ENCODE results near the gene SMG1.

SMG1 gene

DNA sequence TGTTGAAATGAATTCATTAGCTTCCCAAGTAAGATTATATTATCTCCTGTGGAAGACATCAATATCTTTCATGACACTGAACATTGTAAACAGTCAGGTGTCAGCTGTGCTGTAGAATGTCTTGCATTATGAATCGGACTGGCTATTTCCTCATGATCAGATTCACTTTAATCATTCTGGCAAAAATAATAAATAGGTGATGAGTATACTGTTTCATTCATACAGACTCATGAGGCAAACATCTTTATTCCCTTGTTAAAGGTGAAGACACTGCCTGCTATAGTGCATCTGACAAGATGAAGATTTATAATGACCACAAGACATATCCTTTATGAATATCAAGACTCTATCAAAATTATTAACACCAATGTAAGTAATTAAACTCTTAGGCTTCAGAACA, 73.6 kb downstream of the SMG1 start:
- DNase-seq (ENCODE audit: low read depth): no peak

DNA sequence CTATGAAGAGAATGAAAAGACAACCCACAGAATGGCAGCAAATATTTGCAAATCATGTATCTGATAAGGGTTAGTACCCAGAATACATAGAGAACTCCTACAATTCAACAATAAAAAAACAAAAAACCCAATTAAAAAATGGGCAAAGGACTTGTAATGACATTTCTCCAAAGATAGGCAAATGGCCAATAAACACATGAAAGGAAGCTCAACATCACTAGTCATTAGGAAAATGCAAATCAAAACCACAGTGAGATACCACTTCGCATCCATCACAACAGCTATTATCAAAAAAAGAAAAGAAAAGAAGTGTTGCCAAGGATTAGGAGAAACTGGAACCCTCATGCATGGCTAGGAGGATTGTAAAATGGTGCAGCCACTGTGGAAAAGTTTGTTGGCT, 79.8 kb downstream of the SMG1 start:
- DNase-seq (ENCODE audit: low read depth): no peak

DNA sequence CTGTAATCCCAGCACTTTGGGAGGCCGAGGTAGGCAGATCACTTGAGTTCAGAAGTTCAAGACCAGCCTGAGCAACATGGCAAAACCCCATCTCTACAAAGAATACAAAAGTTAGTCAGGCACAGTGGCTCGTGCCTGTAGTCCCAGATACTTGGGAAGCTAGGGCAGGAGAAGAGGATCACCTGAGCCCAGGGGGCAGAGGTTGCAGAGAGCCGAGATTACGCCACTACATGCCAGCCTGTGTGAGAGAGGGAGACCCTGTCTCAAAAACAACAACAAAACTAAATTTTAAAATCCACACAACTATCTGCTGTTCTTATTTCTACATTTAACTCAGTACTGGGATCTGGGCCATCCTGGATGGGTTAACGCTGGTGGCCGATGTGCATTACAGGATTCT, 83.6 kb downstream of the SMG1 start:
- DNase-seq (ENCODE audit: low read depth): no peak

DNA sequence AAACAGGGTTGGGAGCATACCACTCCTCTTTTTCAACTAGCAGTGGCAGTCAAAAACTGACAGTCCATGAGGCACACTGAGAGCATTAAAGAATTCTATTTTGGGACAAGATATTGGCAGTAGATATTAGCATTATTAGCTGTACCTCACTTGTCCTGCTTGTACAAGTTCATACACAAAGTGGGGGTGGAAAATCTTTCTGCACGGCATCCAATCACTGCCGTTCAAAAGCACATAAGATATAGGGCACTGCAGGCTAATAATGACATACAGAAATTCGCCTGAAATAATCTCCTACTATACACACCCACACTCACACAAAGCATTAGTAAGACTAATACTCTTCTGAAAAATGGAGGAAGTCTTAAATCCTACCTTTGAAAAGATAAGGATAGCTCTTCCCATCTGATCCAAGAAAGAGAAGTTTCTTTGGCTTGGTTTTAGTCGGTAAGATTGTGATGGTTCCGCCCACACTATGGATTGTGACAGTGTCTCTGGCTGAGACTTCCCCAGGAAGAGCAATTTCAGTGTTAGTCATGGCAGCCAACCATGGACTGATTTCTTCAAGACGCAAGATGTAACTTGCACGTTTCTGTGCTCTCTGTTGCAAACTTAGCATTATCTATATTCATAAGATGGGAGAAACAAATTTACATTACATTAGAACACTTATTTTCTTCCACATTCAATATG, 84.2 kb downstream of the SMG1 start:
- DNase-seq (ENCODE audit: low read depth): no peak

DNA sequence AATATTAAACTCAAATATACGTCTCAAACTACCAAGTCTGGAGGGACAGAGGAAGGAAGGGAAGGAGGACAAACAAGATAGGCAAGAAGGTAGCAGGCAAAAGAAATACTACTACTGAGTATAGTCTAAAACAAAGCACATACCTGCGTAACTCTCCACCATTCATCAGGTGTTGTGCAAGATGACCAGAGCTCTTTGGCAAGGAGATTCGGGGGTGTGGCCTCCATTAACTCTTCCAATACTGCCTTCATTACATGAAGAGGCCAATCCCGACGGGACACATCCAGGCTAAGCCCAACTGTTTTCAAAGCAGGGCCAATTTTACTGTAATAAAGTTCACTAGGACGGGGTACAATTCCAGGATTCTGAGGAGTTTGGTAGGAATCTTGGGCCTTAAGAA, 86.7 kb downstream of the SMG1 start:
- no peak for DNase-seq (ENCODE audit: low read depth)

DNA sequence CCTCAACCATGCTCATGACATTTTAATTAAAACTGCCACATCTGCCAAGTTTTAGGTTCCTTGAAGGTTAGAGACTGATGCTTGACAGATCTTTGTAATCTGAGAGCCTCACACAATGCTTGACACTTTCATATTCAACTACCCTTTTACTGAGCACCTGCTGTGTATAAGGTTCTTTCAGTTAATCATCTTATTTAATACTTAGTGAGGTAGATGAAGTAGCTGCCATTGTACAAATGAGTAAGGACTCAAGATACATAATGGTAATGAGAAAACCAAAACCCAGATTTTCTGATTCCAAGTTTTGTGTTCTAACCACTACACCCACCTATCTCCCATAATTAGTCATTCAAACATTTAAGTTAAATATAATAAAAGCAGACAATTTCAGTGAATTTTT, 89.5 kb downstream of the SMG1 start:
- DNase-seq (ENCODE audit: low read depth): no peak

DNA sequence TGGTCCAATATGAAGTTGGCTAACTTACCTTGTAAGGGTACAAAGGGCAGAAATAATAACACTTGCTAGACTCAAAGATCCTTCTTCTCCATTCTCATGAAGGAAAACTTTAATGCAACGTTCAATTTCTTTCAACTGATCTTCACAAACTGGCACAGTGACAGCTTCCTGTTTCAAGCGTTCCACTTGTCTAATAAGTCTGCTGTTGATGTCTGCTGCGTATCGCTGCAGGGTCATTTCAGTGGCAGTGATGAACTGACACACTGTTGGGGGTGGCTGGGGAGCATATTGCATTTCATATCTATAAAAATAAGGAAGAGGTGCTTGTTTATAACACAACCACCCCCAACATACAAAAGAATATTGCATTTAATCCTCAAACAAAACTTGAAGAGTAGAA, 91.3 kb downstream of the SMG1 start:
- DNase-seq (ENCODE audit: low read depth): no peak

DNA sequence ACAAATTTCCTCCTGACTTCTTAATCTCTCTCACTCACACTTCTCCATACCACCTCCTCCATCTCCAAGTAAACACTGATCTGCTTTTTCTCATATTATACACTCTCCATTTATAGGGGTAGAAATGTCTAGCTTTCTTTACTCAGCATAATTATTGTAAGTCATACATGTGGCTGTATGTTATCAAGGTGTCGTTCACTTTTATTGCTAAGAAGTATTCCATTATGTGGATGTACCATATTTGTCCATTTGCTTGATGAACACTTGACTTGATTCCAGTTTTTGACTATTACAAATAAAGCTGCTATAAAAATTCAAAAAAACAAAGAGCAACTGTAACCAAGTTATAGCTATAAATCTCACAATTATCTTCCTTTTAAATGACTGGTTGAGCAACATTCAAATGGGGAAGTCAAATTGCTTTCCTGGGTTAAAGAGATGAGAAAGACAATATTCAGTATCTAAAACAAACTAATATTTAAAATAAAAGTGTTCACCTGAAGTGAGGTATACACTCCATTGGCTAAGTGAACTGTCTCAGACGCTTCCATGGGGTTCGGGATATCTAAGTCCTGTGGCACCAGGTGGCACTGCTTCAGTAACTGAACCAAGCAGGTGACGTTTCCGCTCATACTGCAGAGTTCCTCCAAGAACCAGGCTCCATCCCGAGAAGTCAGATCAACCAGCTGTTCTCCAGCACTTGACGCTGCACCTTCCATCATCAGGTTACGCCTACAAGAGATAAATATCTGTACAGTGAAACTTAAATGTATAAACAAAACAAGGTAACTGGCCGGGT, 92.3 kb downstream of the SMG1 start:
- DNase-seq (ENCODE audit: low read depth): no peak

DNA sequence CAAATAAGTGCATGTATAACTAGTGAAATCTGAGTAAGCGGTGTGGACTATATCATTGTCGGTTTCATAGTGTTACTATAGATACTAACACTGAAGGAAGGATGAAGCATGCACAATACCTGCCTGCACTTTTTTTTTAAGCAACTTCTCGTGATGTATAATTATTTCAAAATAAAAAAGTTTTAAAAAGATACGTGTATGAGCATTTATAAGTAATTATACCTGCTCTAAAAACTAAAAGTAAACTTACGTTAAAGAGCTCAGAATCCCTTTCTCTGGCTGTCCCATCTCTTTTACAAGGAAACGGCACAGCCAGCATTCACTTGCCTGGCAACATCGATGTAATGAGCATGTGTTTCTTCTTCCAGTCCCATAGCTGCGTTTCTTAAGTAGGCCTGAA, 93.6 kb downstream of the SMG1 start:
- no peak for DNase-seq (ENCODE audit: low read depth)

DNA sequence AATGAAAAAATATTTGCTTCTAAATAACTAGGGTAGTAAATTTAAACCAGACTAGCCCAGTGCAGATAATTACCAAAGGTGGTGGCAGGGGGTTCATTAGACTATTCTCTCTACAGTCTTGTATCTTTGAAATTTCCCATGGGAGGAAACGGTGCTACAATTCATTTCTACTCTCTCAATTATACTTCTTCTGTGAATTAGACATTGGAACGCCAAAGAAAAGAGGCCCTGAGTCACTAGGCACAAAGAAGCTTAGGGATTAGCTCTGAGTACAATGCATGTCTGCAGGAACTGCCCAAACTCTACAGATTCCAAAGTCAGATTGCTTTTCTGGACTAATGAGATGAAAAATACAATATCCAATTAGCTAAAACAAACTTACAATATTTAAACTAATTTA, 94.2 kb downstream of the SMG1 start:
- DNase-seq (ENCODE audit: low read depth): no peak

DNA sequence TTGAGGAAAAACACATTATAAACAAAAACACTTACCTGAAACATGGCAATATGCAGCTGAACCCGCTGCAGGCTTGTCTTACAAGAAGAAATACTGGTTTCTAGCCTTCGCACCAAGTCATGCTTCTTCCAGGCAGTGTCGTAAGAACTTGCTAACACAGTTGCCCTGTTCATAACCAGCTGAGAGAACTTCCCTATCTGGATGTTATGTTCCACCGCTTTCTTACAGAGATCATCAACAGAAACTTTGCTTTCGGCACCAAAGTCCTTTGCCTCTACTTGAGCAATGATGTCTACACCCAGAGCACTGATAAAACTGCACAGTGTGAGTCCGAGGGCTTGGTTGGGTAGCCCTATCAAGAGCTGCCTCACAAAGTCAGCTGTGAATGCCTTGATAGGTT, 97.0 kb downstream of the SMG1 start:
- no peak for DNase-seq (ENCODE audit: low read depth)

DNA sequence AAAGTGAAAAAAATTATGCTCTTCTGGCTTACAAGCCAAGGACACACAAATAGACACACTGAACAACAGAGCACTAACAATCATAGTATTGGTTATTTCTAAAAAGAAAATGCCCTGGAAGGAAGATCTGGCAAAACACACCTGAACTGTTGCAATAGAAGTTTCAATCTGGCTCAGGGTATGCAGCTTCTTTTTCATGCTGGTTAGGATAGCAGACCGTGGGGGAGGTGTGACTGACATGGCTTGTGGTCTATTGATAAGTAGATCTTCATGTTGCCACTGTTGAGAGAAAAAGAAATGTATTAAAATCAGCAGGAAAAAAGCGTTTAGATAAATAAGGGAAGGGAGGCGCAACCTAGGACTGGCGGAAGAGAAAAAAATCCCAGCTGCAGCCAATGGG, 98.3 kb downstream of the SMG1 start:
- DNase-seq (ENCODE audit: low read depth): no peak

DNA sequence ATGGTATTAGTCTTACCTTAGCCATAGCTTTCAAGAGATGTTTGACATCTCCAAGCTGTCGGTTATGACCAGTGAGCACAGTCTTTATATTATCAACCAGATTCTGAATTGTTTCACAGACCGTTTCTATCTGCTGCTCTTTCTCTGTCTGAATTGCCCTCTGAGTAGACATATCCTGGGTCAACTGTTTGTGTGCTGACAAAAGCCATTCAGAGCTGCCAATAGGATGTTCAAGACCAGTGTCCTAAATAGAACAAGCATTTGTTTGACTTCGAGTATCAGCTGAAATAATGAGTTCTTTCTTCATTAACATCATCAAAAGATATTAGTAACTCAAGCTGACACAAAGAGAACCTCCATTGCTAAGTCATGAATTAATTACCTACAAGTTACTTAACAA, 109.9 kb downstream of the SMG1 start:
- DNase-seq (ENCODE audit: low read depth): no peak

DNA sequence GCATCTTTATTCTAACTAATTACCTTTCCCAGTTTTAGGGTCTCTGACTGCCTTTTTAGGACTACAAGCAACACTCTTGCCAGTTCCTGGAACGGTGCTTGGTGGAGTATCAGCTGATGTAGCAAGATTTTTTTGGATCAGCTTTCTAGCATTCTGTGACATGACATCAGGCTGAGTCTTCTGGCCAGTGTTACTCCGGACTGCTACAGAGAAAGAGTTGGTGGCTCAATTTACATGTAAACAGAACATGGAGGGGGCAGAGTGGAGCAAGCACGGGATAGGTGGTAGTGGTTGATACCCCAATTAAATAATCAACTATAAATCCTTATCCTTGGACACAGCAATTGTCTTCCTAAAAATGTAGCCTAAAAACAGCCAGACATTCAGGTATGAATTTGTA, 114.3 kb downstream of the SMG1 start:
- no peak for DNase-seq (ENCODE audit: low read depth)

DNA sequence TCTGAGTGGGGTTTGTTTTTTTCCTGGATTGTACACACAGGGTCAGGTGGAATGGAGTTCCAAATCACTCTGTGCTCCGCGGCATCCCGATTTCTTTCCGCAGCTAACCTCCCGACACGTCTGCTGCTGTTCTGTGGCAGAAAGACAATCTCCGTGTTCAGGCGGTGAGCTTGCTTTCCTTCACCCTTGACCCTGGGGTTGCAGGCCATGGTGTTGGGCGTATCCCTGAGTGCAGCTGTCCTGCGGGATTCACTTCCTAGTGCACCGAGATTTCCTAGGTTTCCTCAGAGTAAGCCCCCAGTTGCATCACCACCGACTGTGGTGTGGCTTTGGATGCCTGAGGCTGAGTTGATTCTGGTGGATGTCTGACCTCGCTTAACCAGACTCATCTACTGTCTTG, 117.0 kb downstream of the SMG1 start:
- DNase-seq (ENCODE audit: low read depth): no peak

DNA sequence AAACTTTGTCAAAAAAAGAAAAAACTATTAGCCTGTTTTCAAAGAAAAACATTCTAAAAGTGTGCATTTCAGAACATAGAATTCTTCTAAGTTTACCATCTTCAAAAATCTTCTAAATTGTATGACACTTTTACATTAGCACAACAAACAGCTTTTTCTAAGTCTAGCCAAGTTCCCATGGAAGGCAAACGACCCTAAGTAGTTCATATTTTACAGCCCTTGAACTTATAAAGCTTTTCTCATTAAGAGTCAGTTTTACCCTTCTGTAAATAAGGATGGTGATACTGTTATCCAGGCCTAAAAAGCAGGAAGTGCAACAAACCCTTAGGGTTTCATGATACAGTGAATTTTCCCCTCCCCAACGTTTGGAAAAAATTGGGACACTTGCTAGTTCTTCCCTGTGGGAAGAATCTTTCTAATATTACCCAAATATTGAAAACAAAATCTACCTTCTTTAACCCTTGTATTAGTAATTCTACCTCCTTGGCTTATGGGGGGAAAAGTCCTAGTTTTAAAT, 120.9 kb downstream of the SMG1 start:
- no peak for DNase-seq (ENCODE audit: low read depth)

DNA sequence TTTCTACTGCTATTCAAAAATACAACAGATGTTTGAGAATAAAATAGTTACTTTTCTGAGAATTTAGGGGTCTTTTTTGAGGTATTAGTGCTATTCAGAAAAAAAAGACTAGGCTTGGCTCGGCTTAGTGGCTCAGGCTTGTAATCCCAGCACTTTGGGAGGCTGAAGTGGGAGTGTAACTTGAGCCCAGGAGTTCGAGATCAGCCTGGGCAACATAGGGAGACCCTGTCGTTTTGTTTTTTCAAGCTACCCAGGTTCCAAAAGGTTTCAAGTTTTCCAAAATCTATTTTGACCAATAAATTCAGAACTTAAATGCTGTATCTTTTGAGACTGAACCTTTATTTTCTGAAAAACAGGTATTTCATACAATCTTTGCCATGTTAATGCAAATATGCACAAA, 121.7 kb downstream of the SMG1 start:
- no peak for DNase-seq (ENCODE audit: low read depth)

DNA sequence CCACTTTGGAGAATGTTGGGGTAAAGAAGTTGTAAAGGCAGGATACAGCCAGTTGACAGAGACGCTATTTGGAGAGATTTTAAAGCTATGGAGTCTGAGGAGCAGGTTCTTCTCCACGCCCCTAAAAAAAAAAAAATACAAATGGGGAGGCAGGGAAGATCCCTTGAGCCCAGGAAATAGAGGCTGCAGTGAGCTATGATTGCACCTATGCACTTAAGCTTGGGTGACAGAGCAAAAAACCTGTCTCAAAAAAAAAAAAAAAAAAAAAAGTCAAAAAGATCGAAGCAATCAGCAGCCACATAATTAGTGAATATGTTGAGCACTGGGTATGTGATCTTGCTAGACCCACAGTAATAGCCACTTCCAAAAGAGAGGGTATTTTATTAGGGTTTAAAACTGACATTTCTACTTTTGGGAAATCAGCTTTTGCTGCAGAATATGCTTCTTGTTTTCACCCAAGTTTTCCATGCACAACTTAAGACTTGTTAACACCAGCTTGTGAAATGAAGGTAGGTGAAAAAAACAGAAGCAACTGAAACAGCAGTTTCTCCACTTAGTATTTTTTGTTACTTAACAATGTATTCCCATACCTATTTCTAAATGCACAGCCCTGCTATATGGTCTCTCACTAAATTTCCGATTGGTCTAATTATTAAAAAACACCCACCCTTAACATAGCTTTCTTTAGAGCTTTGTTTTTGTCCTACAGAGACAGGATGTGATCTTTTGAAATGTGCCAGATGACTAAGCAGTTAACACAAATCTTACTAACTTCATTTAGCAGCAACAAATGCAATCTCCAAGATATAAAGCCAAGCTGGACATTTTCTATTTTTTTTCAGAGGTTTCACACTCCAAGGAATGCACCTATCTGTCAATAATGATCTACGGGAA, 122.4 kb downstream of the SMG1 start:
- DNase-seq (ENCODE audit: low read depth): no peak

DNA sequence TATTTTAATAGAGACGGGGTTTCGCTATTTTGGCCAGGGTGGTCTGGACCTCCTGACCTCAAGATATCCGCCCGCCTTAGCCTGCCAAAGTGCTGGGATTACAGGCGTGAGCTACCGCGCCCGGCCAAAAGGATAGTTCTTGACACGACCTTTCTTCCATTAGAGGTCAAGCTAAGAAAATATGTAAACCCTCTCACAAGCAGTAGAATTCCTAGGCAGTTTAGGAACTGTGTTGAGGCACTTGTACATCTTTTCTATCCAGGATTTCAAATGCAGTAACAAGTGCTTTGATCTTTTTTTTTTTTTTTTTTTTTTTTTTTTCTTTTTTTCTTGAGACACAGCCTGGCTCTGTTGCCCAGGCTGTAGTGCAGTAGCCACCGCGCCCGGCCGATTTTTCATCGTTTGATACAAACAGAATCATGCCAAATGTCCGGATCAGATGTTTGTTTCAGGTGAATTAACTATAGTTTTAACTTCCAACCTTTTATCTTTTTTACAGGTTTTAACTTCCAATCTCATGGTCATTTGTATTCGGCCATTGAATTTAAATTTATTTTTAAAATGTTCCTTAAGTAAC, 123.4 kb downstream of the SMG1 start:
- no peak for DNase-seq (ENCODE audit: low read depth)

DNA sequence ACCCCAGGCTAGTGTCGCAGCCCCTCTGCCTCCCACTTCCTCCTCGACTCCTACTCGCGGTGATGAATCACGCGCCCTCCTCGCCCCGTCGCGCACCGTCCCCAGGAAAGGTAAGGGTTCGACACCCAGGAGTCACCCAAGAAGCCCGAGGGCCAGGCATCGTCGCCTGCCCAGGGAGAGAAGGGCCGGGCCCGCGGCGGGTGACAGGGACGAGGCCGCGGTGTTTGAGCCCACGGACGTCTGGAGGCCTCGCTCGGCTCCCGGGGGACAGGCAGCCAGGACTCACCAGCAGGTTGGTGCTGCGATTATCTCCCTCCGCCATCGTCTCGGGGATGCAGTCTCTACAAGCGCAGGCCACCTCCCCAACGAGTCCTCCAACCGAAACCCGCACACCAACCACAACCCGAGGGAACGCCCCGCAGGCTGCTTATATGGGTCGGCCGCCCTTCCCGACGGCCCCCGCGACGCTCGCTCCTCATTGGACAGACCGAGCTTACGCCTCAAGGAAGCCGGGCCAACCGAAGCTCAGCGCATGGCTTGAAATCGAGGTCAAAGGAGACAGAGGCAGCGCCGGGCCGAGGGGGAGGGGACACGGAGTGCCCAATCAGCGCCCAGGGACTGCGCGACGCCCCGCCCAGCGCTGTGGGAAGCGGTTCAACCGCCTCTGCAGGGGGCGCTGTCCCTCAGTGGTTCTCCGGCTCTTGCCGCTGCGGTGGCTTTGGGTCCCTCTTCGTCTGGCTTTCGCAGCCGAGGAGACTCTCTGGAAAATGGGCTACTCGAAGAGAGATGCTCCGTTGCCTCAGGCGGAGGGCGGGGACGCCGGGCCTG, 124.8 kb downstream of the SMG1 start, which contains the start of gene ARL6IP1:
TSS of gene ARL6IP1 (minus strand) at position 405 of the 828 bp plus-strand sequence. CDS start at position 322, 83 bp downstream.
- DNase-seq (ENCODE audit: low read depth): peak; percentile 97

DNA sequence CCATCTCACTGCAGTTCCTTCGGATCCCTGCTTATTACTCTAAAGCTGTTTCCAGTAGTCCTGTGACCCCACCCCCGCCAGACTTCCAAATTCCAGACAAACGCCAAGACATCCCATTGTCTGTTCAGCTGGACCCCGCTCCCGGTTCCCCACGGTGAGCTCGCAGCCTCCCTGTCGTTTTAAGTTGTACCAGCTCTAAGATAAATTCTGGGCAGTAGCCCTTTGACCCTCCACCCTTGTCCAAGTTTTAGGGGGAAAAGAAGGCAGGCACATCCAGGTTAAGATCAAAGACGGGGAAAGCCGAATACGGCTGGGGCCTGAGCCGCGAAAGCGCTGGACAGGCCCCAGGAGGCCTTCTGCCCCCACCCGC, 125.4 kb downstream of the SMG1 start:
- DNase-seq (ENCODE audit: low read depth): no peak
